Osteoblast (primary cell): ENCODE data around the gene MAP3K5. TPM values are rescaled to one million over a fixed set of nuclear protein-coding genes. Genes with fewer than 3 reads are reported as not detected.

ENCODE experiments used
- DNase-seq: peaks from one replicate; pipeline ENCODE4 v3.0.0; 2011; ENCODE audit warnings: low spot score, mixed read lengths; ENCODE audit not compliant: insufficient read length; ENCODE audit errors: missing footprints
- H2AFZ ChIP-seq: 2 replicates; pipeline ENCODE4 v1.6.0; 2011; ENCODE audit warnings: mild to moderate bottlenecking, low read length
- H3K27ac ChIP-seq: 2 replicates; pipeline ENCODE4 v1.5.1; 2011; ENCODE audit warnings: mild to moderate bottlenecking, low read depth, low read length, moderate library complexity
- H3K27me3 ChIP-seq: 2 replicates; pipeline ENCODE4 v1.6.0; 2012; ENCODE audit warnings: mild to moderate bottlenecking, control low read depth, inconsistent platforms, low read length, moderate library complexity; ENCODE audit not compliant: insufficient read depth
- H3K36me3 ChIP-seq: 2 replicates; pipeline ENCODE4 v1.5.1; 2011; ENCODE audit warnings: mild to moderate bottlenecking, low read length, control low read depth, moderate library complexity; ENCODE audit not compliant: insufficient read depth
- H3K4me1 ChIP-seq: 2 replicates; pipeline ENCODE4 v1.5.1; 2011; ENCODE audit warnings: mild to moderate bottlenecking, low read length, control low read depth, moderate library complexity; ENCODE audit not compliant: insufficient read depth
- H3K4me2 ChIP-seq: 2 replicates; pipeline ENCODE4 v1.6.0; 2011; ENCODE audit warnings: mild to moderate bottlenecking, low read length; ENCODE audit not compliant: insufficient read depth
- H3K4me3 ChIP-seq: fragments of 200-600 bp; sonication (generic); 3 replicates; pipeline ENCODE4 v1.5.1; 2012; ENCODE audit warnings: mild to moderate bottlenecking, low read length, inconsistent platforms; ENCODE audit not compliant: insufficient read depth
- H3K79me2 ChIP-seq: 2 replicates; pipeline ENCODE4 v1.6.0; 2012; ENCODE audit warnings: mild to moderate bottlenecking, low read length, control low read depth, inconsistent platforms; ENCODE audit not compliant: insufficient read depth
- H3K9me3 ChIP-seq: 2 replicates; pipeline ENCODE4 v1.5.1; 2011; ENCODE audit warnings: low read depth, low read length, control low read depth
- H4K20me1 ChIP-seq: 2 replicates; pipeline ENCODE4 v1.6.0; 2012; ENCODE audit warnings: mild to moderate bottlenecking, low read length, control low read depth; ENCODE audit not compliant: insufficient read depth
- total RNA-seq: library from RNA; depleted of rRNA; stranded (reverse); fragments of >200 nt; gene quantifications from 2 replicates; pipeline ENCODE4 v1.2.3, GENCODE V29; 2012
- TF ChIP-seq, protein P1 (sequence below): IDR thresholded peaks from 2 replicates; pipeline ENCODE4 v1.5.1; 2011; ENCODE audit warnings: mild to moderate bottlenecking, low read depth, low read length, moderate library complexity; ENCODE audit errors: extremely low read depth

Gene MAP3K5
- total RNA-seq, 1 donor: 8.3 TPM

DNA sequence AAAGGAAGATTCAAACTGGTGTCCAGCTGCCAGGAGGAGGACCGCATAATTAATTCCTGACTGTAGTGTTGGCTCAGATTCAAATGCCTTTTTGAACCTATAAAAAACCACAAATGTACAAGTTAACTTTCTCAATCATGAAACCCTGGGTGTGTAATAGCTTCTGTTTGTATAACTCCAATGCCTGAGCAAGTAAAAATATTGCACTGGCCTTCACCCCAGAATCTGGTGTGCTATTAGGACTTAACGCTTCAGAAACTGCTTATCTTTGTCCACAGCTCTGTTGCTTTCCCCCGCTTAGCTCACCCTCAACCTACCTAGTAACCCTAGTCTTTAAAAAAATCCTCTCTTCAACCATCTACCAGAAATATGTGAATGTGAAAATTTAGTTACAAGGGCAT is 123.0 kb downstream of the MAP3K5 start:
- Histone ChIP-seq H3K9me3 (no peaks in the 10 kb centered on the region), H3K79me2 (no peaks in the 10 kb centered on the region), H3K36me3 (no peaks in the 10 kb centered on the region), H3K4me2 (peak overlapping the region; percentile 56), H4K20me1 (no peaks in the 10 kb centered on the region), H3K27ac (no peak overlapping the region), H3K4me3 (peak overlapping the region; percentile 7), H2AFZ (no peak overlapping the region), H3K27me3 (no peaks in the 10 kb centered on the region), H3K4me1 (peaks cover 17% of the 10 kb centered on the region)
- DNase-seq: peak; percentile 59
- TF ChIP-seq, protein P1, sequence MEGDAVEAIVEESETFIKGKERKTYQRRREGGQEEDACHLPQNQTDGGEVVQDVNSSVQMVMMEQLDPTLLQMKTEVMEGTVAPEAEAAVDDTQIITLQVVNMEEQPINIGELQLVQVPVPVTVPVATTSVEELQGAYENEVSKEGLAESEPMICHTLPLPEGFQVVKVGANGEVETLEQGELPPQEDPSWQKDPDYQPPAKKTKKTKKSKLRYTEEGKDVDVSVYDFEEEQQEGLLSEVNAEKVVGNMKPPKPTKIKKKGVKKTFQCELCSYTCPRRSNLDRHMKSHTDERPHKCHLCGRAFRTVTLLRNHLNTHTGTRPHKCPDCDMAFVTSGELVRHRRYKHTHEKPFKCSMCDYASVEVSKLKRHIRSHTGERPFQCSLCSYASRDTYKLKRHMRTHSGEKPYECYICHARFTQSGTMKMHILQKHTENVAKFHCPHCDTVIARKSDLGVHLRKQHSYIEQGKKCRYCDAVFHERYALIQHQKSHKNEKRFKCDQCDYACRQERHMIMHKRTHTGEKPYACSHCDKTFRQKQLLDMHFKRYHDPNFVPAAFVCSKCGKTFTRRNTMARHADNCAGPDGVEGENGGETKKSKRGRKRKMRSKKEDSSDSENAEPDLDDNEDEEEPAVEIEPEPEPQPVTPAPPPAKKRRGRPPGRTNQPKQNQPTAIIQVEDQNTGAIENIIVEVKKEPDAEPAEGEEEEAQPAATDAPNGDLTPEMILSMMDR: no peak

DNA sequence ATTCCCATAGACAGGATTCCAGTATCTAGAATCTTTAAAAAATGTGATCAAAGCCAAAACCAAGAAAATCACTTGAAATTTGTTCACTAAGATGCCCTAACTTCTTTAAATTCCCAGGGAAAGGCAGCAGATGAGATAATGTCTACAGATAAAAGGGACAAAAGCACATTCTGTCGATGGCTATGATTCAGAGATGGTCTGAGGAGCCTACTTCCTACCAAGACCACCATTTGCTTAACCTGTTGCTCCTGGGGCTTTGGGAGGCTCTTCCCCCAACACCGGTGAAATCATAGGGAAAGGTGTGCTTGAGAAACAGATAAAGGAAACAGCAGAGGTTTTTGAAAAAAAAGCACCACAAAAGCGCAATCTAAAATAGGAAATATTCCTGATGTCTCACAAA is 123.7 kb downstream of the MAP3K5 start:
- H3K4me2 ChIP-seq: peak overlapping the region; percentile 56
- TF ChIP-seq, protein P1: no peak
- H3K4me1 ChIP-seq: peaks cover 17% of the 10 kb centered on the region

DNA sequence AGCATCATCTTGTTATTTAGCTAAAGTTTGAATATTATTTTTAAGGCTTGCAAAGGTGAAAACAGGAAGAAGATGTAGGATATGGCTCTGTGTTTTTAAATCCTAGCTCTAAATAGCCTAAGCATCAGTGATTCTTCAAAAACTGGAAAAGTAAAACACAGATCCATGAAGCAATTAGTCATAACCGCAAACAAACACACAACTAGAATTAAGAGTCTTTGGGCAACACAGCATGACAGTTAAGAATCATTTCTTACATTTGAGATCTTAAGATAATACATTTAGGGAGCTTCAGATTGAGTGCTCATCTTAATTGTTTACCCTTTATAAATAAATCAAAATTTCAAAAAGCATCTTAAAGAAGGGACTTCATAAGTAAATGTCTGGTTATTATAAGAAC is 126.2 kb downstream of the MAP3K5 start:
- Histone ChIP-seq H3K27ac (no peak overlapping the region), H3K79me2 (no peaks in the 10 kb centered on the region), H3K27me3 (no peaks in the 10 kb centered on the region), H3K36me3 (no peaks in the 10 kb centered on the region), H4K20me1 (no peaks in the 10 kb centered on the region), H2AFZ (no peak overlapping the region), H3K4me2 (no peak overlapping the region), H3K4me3 (no peak overlapping the region), H3K9me3 (no peaks in the 10 kb centered on the region), H3K4me1 (peaks cover 14% of the 10 kb centered on the region)
- TF ChIP-seq, protein P1: no peak
- no peak for DNase-seq

More for the DNA sequence above, 123.7 kb downstream of the MAP3K5 start:
- DNase-seq: no peak
- Histone ChIP-seq H4K20me1 (no peaks in the 10 kb centered on the region), H3K27ac (no peak overlapping the region), H3K36me3 (no peaks in the 10 kb centered on the region), H3K27me3 (no peaks in the 10 kb centered on the region), H3K79me2 (no peaks in the 10 kb centered on the region), H3K4me3 (no peak overlapping the region), H2AFZ (no peak overlapping the region), H3K9me3 (no peaks in the 10 kb centered on the region)

DNA sequence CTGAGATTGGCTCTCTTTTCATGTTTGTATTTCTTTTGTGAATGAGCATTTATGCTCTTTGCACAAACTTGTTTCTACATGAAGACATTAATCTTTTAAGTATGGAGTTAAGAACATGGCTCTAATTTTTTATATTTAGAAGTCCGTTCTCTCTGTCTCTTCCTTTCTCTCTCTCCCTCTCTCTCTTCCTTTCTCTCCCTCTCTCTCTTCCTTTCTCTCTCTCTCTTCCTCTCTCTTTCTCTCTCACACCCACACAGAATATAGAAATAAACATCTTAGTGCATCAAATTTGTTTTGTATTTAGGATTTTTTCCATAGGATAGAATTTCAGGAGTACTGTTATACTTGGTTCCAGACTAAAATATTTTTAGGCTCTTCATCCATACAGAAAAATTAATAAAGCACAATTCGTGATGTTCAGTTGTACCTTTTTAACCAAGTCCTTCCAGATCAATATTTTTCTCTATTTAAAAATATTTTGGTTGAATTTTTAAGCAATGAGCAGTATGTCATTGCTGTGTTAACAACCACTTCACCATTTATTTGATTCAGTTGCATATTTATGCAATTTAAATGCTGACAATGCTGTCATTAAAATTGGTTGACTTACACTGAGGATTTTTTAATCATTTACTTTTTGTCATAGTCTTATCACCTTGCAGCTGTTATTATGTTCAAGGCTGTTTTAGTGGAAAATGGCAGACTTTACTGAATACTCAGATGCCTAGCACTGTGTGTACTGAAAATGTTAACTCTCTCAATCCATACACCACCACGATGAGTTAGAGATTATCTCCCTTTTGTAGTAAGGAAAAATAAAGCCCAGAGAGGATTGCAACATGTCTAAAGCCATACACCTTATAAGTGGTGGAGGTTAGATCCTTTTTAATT is 129.7 kb downstream of the MAP3K5 start:
- Histone ChIP-seq H3K27ac (no peak overlapping the region), H3K36me3 (no peaks in the 10 kb centered on the region), H3K27me3 (no peaks in the 10 kb centered on the region), H3K4me2 (no peak overlapping the region), H3K4me3 (no peak overlapping the region), H3K4me1 (no peaks in the 10 kb centered on the region), H3K79me2 (no peaks in the 10 kb centered on the region), H2AFZ (no peak overlapping the region), H4K20me1 (no peaks in the 10 kb centered on the region), H3K9me3 (no peaks in the 10 kb centered on the region)
- TF ChIP-seq, protein P1: no peak
- no peak for DNase-seq
